Amniotic epithelial cell (primary cell): Measurements from ENCODE around the gene DGLUCY.
"Not testable (repeated sequence)": the region's sequence is repeated elsewhere in the genome, so short reads cannot be mapped to it uniquely, and the experiment has no call there.

Experiments
- DNase-seq: peaks from one replicate; pipeline ENCODE4 v3.0.0-alpha.2; 2010; ENCODE audit warnings: low read depth

Gene DGLUCY

DNA sequence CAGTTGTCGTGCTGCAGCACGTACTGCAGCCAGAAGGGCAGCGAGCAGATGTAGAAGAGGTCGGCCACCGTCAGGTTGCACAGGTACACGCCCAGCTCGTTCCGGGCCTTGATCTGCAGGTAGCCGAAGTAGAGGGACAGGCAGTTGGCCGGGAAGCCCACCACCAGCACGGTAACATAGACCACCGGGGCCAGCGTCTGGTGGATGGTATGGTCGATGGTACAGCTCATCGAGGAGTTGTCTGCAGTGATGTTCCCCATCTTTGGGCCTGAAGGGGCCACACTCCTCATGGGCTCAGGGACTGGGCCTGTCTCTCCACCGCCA, 120.9 kb downstream of the DGLUCY start:
- DNase-seq, result no peak

DNA sequence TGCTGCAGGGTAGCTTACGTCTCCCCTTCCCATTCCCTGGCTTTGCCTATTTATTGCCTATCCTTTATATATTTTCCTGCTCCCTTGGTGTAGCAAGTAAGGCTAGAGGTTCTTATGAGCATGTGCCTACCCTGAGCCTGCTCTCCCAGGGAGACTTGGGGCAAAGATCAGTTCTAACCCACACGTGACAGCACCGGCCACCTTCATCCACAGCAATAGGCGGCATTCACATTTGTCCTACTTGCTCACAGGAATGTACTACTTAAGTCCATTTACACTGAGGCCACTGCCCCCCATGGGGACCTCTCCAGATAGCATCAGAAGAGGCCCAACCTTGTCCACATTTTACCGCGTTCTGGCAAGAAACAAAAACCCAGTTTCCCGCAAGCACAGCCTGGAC, 122.0 kb downstream of the DGLUCY start:
- DNase-seq, result no peak

GRCh38 chr14:91237219-91237618, 123.3 kb downstream of the DGLUCY start:
- DNase-seq, result peak; percentile 75

DNA sequence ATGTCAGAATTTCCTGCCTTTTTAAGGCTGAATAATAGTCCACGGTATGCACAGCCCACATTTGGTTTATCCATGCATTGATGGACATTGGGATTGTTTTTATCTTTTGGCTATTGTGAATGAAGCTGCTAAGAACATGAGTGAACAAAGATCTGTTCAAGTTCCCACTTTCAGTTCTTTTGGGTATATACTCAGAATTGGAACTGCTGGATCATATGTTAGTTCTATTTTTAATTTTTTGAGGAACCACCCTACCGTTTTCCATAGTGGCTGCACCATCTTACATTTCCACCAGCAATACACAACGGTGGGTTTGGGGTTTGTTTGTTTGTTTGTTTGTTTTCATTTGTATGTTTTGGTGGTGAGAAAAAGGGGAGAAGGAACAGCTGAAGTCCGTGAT, 124.2 kb downstream of the DGLUCY start:
- DNase-seq, result no peak

DNA sequence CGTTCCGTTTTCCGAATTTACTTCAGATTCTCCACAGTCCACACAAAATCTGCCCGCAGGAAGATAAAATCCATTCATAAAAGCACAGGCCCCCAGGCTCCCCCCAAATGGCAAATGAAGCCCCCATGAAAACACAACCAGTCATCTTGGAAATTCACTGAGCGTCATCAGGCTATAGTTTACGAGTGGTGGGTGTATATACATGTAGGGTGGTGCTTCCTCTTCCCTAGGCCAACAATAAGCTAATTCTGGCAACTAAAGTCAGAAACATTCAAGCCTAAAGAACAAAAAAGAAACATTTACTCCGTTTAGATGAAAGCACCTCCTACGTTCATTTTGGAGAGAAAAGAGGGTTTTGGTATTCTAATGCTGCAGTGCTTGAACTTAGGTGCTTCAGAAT, 124.8 kb downstream of the DGLUCY start:
- no peak for DNase-seq

- no peak for DNase-seq
Observed at GRCh38 chr14:91241863-91242262, 128.0 kb downstream of the DGLUCY start.

DNA sequence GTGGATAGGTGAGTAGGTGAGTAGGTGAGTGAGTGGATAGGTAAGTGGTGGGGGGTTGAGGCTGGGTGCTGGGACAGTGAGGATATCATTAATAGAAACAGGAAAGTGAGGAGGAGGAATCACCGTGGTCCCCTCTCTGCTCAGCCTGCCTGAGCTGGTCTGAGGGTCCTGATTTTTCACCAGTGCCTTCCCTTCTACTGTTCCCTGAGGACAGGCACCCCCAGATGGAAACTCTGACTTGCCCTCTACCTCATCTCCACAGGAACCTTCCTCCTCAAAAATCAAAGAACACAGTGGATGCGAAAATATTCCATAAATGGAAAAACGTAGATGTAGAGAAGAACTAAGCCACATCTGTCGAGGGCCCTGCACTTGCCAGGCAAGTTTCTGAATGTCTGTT, 128.8 kb downstream of the DGLUCY start:
- DNase-seq, result no peak

- DNase-seq, result no peak
Observed at GRCh38 chr14:91243074-91243471, 129.2 kb downstream of the DGLUCY start.

- peak; percentile 53 for DNase-seq
Observed at GRCh38 chr14:91244501-91244901, 130.6 kb downstream of the DGLUCY start, which contains the start of gene GPR68. Gene GPR68, minus strand, starts transcription at chr14:91244704. Its CDS starts 9,654 bp downstream, at chr14:91235050.

- no peak for DNase-seq
Observed at GRCh38 chr14:91245029-91245428, 131.2 kb downstream of the DGLUCY start.

DNA sequence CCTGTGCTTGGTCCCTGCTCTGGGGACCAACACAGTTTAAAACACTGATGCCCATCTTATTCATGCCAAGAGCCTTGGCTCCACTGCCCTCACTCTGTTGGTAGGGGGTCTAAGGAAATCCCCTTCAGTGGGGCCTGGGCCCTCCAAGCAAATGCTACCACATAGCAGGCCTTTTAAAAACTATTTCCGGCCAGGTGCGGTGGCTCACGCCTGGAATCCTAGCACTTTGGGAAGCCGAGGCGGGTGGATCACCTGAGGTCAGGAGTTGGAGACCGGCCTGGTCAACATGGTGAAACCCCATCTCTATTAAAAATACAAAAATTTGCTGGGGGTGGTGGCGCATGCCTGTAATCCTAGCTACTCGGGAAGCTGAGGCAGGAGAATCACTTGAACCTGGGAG, 131.7 kb downstream of the DGLUCY start:
- not testable (repeated sequence) for DNase-seq

GRCh38 chr14:91246051-91246852, 132.4 kb downstream of the DGLUCY start:
- DNase-seq, result no peak

DNA sequence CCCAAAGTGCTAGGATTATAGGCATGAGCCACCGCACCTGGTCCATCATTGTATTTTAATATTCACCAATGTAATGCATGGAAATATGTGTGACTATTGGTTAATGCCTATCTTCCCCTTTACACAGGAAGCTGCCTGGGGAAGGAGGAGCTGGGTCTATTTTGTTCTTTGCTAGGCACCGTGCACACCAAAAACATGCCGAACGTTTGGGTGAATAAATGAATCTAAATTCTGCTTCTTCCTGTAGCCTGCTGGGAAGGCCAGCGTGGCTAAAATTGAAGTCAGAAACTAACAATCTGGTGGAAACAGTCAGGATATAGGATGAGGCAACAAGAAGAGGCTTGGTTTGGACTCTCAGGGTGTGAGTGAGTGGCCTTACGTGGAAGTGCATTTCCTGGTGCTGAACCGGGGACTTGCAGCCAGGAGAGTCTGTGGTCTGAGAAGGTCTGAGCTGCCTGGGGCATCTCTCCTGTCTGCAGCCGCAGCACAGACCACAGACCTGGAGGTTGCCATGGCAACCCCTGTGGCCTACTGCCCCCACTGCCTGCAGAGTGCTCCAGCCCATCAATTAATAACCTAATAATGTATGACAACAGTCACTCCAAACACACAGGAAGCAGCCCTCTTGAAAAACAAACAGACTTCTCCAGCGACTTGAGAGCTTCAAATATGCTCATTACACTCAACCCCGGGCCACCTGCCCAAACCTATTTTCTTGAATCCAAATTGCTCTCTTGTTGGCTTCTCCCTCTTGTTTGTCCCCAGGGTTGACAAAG, 136.2 kb downstream of the DGLUCY start:
- peak; percentile 20 for DNase-seq

DNA sequence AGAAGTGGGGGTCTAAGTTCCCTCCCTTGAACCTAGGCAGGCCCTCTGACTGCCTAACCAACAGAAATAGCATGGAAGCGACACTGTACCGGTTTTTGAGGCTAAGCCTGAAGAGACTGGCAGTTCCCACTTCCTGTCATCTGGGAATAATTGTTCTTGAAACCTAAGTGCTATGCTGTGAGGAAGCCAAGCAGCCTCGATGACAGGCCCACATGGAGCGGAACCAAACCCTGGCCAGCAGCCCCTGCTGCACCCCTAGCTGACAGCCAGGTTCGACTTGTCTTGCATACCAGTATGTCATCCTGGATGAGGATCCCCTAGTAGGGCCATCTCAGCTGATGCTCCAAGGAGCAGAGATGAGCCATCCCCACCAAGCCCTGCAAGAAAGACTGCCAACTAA, 137.0 kb downstream of the DGLUCY start:
- DNase-seq, result no peak

DNA sequence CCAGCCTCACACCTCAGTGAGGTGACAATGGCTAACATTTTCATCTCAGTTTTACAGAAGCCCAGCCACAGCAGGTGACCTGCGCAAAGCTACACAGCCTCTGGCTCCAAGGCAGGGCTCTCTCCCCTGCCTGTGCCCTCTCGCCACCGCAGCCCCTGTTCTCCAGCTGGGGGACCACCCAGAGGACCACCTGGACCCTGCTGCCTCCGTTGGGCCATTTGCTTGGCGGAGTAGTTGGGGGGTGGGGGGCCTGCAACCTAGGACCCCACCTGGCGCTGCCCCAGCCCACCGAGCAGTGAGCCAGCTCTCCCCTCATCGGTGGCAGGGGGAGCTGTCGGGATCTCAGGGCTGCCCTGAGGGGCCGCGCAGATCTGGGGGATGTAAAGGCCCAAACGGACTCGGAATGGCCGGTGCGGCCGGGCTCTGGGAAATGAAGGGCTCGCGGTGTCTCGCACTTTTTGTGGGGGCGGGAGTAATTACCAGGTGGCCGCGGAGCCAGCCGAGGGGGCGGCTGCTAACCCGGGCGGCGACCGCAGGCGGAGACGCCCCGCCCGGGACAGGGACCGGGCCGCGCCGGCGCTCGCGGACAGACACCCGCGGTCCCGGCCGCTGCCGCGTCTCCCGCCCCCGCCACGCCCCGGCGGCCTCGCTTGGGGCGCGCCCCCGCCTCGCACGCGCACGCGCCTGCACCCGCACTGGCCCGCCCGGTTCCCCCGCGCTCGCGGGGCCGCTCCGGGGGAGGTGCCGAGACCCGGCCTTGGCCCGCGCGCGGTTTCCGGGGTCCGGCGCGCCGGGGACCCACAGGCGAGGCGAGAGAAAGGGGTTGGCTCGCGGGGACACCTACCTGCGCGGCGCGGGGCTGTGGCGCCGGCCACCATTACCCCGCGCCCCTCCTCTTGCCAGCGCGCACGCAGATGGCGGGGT, 139.3 kb downstream of the DGLUCY start:
- DNase-seq, result no peak

- DNase-seq, result no peak
Observed at GRCh38 chr14:91253795-91254323, 140.0 kb downstream of the DGLUCY start.

DNA sequence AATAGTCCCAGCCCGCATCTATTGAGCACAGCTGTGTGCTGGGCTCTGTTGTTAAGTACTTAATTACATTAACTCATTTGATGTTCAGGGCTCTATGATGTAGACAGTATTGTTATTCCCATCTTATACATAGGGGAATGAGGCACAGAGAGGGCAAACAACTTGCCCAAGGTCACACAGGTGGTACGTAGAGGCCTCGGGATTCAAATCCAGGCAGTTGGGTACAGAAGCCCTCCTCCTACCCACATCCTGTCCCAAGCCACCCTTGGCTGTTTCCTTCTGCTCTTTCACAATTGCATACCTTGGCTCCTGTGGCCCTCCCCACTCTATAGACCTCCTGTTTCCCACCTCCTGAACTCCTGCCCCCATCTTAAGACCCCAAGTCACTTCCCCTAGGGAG, 140.6 kb downstream of the DGLUCY start:
- no peak for DNase-seq

GRCh38 chr14:91255026-91255695, 141.3 kb downstream of the DGLUCY start:
- DNase-seq, result no peak

DNA sequence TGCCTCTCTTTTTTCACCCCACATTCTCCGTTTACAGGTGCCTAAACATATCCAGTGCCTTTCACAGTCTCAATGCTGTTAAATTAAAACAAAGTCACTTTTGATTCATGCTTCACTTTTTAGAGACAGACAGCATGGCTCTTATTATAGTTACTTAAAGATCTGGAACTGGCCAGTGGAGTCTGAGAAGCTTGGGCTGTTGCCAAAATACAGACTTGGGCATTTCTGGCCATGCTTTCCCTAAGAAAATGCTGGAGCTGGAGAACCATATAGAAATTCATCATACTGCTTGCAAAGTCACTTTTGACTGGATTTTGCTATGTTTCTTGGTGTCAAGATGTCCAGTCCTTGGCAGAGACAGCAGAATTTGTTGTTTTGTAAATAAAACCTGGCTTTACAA, 142.8 kb downstream of the DGLUCY start:
- no peak for DNase-seq

- no peak for DNase-seq
Observed at GRCh38 chr14:91257328-91258010, 143.6 kb downstream of the DGLUCY start.
